Activated naive CD4-positive, alpha-beta T cell treated with anti-CD3 and anti-CD28 coated beads, Interleukin-2, amount 50 U/mL, for 72 hours (primary cell): ENCODE measurements around the gene DLL3. TPM values are rescaled to one million over a fixed set of nuclear protein-coding genes. Genes with fewer than 3 reads are reported as not detected.
"Not testable (repeated sequence)": the region's sequence is repeated elsewhere in the genome, so short reads cannot be mapped to it uniquely, and the experiment has no call there.

Experiments used
- ATAC-seq, 2 donors: fragments of 150-1000 bp; cut with Tn5 transposase; 2 replicates each; pipeline ENCODE4 v1.10.0; 2021; ENCODE audit warnings: mild to moderate bottlenecking in 2 of 2, moderate library complexity in 2 of 2
- DNase-seq, 2 donors: peaks; one replicate each; pipeline ENCODE4 v3.0.0; 2021 to 2022; ENCODE audit warnings: low spot score in 2 of 2
- H3K27ac Mint-ChIP-seq, 2 donors: one replicate each; pipeline ENCODE4 v1.8.0; 2022; ENCODE audit warnings: mild to moderate bottlenecking in 2 of 2, mixed read lengths in 2 of 2
- H3K36me3 Mint-ChIP-seq, 2 donors: one replicate each; pipeline ENCODE4 v1.8.0; 2022; ENCODE audit warnings: mixed read lengths in 2 of 2
- H3K9me3 Mint-ChIP-seq, 2 donors: one replicate each; pipeline ENCODE4 v1.8.0; 2022; ENCODE audit warnings: mixed read lengths in 2 of 2
- total RNA-seq, 2 donors: library from RNA; stranded (reverse); gene quantifications; one replicate each; pipeline ENCODE4 v1.2.3, GENCODE V29; 2022

DLL3 gene
- total RNA-seq, 2 donors from 2014 or later, result 0.46 to 0.97 TPM

DNA sequence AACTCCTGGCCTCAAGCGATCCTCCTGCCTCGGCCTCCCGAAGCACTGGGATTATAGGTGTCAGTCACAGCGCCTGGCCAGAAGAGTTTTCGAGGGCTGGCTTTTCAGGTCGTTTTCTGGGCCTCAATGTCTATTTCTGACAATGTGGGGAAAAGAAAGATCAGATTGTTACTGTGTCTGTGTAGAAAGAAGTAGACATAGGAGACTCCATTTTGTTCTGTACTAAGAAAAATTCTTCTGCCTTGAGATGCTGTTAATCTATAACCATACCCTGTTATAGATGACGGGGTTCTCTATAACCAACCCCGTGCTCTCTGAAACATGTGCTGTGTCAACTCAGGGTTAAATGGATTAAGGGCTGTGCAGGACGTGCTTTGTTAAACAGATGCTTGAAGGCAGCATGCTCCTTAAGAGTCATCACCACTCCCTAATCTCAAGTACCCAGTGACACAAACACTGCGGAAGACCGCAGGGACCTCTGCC, 19.4 kb upstream of the DLL3 start:
- ATAC-seq, H3K9me3 Mint-ChIP-seq, DNase-seq: not testable (repeated sequence)
- Mint-ChIP-seq H3K27ac (peak overlapping the region in 1 of 2 donors; percentile 94), H3K36me3 (peaks cover 21 to 39% of the 10 kb centered on the region in 2 donors)

DNA sequence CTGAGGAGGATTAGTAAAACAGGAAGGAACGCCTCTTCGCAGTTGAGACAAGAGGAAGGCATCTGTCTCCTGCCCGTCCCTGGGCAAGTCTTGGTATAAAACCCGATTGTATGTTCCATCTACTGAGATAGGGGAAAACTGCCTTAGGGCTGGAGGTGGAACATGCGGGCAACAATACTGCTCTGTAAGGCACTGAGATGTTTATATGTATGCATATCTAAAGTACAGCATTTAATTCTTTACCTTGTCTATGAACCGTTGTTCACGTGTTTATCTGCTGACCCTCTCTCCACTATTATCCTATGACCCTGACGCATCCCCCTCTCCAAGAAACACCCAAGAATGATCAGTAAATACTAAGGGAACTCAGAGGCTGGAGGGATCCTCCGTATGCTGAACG, 18.8 kb upstream of the DLL3 start:
- H3K9me3 Mint-ChIP-seq, result no peaks in the 10 kb centered on the region
- H3K36me3 Mint-ChIP-seq, result peaks cover 21 to 33% of the 10 kb centered on the region in 2 donors
- ATAC-seq, result no peak

DNA sequence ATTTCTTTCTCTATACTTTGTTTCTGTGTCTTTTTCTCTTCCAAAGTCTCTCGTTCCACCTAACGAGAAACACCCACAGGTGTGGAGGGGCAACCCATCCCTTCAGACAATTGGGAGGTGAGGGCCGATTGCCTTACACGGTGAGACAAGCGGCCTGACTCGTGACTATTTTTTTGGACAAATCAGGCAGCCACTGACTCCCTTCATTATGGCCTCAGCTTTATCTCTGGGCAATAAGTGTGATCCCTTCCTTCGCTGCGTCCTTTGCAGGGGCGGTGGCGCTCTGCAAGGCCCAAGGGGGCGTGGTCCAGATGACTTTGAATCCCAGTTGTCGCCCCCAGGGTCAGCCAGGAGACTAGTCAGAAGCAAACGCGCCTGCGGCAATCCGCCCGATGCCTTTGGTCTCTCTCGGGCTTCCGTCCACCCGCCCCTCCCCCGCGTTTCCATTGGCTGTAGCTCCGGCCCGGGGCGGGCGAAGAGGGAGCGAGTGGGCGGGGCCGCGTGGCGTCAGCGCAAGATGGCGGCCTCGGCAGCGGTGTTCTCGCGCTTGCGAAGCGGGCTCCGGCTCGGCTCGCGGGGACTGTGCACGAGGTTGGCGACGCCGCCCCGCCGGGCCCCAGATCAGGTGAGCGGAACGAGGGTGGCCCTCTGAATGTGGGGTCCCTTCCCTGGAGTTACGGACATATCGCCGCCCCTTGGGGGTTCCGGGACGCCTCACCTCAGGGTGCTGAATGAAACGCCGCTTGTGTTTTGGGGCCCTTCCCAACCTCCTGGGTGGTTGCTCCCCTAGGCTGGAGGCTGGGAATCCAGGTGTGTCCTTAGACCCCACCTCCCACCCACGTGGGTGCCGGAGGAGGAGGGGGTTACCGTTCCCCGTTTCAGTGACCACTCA, 18.2 kb upstream of the DLL3 start, which contains the start of gene TIMM50:
Gene TIMM50 (plus strand): TSS at position 502 of the 892 bp plus-strand sequence. CDS start 16 bp downstream, at position 518.
- Mint-ChIP-seq H3K27ac (peak within 1 kb of the TSS; percentile 94 to 99), H3K36me3 (peaks cover 18 to 27% of the 10 kb centered on the region in 2 donors), H3K9me3 (no peaks in the 10 kb centered on the region)
- DNase-seq, result peak; percentile 96 to 99
- ATAC-seq, result peak; percentile 94

More for the DNA sequence above, 18.8 kb upstream of the DLL3 start:
- peak overlapping the region; percentile 94 to 98 for H3K27ac Mint-ChIP-seq
- DNase-seq, result no peak

DNA sequence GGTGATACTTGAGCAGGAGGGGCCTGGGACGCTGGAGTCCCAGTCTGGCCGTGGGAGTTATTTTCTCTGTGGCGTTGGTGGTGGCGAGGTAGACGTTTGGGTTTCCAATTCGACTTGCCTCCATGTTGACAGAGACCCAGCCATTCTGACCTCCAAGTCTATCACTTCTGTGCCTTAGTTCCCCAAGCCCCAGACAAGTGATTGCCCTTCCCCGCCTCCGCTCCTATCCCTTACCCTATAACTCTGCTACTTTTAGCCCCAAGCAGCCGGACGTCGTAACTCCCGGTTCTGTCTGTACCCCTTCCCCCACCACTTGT, 17.6 kb upstream of the DLL3 start:
- H3K27ac Mint-ChIP-seq, result peak overlapping the region; percentile 94 to 99
- no peaks in the 10 kb centered on the region for H3K9me3 Mint-ChIP-seq
- peaks cover 16 to 24% of the 10 kb centered on the region in 2 donors for H3K36me3 Mint-ChIP-seq
- no peak for ATAC-seq
- no peak for DNase-seq

DNA sequence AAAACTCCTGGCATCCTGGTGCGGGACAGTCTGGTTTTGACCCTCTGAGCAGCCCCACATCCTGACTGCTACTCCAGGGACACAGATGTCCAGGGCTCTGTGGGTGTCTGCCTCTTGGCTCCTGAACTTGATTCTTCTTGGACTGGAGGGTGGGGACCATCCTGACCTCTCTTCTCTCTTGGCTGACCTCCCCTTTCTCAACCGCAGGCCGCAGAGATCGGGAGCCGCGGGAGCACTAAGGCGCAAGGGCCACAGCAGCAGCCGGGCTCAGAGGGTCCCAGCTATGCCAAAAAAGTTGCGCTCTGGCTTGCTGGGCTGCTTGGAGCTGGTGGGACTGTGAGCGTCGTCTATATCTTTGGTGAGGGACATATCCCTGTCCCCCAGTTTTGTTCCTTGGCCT, 17.1 kb upstream of the DLL3 start:
- peak overlapping the region; percentile 94 to 99 for H3K27ac Mint-ChIP-seq
- H3K36me3 Mint-ChIP-seq, result peaks cover 16 to 24% of the 10 kb centered on the region in 2 donors
- ATAC-seq, result no peak
- DNase-seq, result no peak
- no peaks in the 10 kb centered on the region for H3K9me3 Mint-ChIP-seq

DNA sequence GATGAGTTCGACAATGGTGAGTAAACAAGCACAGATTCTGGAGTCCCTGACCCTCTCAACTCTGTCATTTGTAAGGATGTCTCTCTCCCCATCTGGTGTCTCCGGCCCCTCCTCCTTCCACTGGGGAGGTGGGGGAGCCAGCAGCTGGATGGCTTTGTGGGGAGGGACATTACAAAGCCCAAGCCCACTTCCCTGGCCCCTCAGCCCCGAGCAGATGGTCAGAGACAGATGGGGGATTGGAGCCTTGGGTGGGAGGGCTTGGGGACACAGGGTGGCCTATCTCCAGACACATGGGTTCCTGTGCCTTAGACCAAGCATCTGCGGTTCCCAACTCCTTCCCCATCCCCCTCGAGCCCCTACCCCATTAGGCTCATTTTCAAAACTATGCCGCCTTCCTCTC, 15.6 kb upstream of the DLL3 start:
- DNase-seq, result no peak
- Mint-ChIP-seq H3K9me3 (no peaks in the 10 kb centered on the region), H3K27ac (peak overlapping the region in 1 of 2 donors; percentile 2), H3K36me3 (peaks cover 20 to 24% of the 10 kb centered on the region in 2 donors)
- no peak for ATAC-seq

DNA sequence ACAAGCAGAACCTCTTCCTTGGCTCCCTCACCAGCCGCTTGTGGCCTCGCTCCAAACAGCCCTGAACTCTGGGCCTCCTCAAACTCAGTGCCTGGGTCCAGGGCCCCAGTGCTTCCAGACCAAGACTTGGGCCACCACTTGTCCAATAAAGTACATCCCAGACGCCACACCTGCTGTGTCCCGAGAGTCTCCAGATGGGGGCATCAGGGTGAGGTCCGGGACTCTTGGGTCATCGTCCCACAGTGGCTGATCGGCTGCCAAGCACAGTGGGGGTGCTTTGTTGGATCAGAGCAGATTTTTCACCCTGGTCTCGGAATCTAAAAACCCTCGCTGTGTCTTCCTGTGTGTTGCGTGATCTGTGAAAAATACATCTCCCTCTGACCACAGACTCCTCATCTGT, 9.0 kb upstream of the DLL3 start:
- H3K9me3 Mint-ChIP-seq, result no peaks in the 10 kb centered on the region
- H3K27ac Mint-ChIP-seq, result no peak overlapping the region
- no peak for ATAC-seq
- H3K36me3 Mint-ChIP-seq, result peaks cover 6 to 8% of the 10 kb centered on the region in 2 donors
- no peak for DNase-seq

DNA sequence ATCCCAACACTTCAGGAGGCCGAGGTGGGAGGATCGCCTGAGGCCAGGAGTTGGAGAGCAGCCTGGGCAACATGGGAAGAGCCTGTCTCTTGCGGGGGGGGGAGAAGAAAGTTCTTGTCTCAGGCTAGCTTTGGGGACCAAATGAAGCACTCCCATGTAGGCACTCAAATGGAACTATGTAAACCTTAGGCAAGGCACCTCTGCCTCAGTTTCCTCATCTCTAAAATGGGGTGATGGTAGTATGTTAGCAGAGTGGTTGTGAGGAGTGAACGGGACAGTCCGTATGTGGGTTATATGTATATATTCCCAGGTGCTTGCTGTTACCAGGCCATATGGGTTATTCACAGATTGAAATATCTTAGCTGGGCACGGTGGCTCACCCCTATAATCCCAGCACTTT, 6.5 kb upstream of the DLL3 start:
- no peaks in the 10 kb centered on the region for H3K9me3 Mint-ChIP-seq
- H3K27ac Mint-ChIP-seq, result no peak overlapping the region
- ATAC-seq (no peak), DNase-seq (no peak)
- H3K36me3 Mint-ChIP-seq, result peaks cover 6 to 8% of the 10 kb centered on the region in 2 donors

DNA sequence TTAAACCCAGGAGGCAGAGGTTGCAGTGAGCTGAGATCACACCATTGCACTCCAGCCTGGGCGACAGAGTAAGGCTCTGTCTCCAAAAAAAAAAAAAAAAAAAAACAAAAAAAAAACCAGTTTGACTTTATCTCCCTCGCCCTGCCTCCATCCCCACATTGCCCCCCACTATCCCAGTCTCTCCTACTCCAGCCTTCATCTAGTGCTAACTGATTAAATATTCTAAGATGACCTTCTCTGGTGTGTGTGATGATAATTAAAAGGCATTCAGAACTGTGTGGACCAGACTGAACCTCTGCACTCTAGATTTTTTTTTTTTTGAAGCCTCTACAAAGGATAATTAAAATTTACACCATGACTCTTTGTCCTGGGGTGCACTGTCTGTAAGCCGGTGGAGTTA, 6.0 kb upstream of the DLL3 start:
- H3K36me3 Mint-ChIP-seq, result peaks cover 6 to 8% of the 10 kb centered on the region in 2 donors
- ATAC-seq (no peak), DNase-seq (no peak)
- no peaks in the 10 kb centered on the region for H3K9me3 Mint-ChIP-seq
- no peak overlapping the region for H3K27ac Mint-ChIP-seq

DNA sequence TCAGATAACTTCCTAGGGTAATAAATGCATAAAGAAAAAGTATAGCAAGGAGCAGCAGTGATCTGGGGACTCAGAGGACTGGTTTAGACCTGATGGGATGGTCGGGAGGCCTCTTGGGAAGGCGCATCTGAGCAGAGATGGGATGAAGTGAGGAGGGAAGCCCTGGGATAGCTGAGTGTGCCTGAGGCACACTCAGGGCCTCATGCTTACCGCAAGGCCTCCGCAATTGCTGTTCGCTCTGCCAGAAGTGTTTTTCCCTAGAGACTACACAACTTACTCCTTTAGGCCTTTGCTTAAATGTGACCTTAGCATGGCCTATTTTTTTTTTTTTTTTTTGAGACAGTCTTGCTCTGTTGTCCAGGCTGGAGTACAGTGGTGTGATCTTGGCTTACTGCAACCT, 4.1 kb upstream of the DLL3 start:
- no peak overlapping the region for H3K27ac Mint-ChIP-seq
- ATAC-seq (no peak), DNase-seq (no peak)
- H3K9me3 Mint-ChIP-seq, result no peaks in the 10 kb centered on the region
- peaks cover 3 to 9% of the 10 kb centered on the region in 2 donors for H3K36me3 Mint-ChIP-seq

DNA sequence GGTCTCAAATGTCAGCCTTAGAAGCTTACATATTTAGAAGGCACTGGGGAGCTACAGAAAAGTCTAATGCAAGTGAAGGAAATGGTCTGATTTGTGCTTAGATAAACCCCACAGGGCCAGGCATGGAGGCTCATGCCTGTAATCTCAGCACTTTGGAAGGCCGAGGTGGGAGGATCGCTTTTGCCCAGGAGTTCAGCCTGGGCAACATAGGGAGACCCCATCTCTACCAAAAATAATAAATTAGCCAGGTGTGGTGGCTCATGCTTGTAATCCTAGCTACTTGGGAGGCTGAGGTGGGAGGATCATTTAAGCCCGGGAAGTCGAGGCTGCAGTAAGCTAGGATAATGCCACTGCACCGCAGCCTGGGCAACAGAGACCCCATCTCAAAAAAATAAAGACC, 2.7 kb upstream of the DLL3 start:
- ATAC-seq, result no peak
- Mint-ChIP-seq H3K36me3 (peaks cover 7 to 13% of the 10 kb centered on the region in 2 donors), H3K9me3 (no peaks in the 10 kb centered on the region), H3K27ac (no peak overlapping the region)
- no peak for DNase-seq

DNA sequence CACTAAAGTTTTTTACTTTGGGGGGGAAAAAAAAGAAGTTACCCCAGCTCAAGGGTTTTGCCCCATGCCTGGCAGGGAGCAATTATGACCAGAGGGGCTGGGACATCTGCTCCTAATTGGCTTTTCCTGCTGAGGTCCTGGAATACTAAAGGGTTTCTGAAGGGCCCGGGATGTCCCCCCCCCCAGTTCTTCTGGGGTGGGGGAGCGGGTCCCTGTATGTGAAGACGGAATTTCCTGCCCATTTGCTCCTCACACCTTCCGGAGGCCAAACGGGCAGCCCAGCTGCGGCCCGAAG, 1.1 kb upstream of the DLL3 start:
- ATAC-seq (no peak), DNase-seq (no peak)
- no peak overlapping the region for H3K27ac Mint-ChIP-seq
- no peaks in the 10 kb centered on the region for H3K9me3 Mint-ChIP-seq
- peaks cover 7 to 13% of the 10 kb centered on the region in 2 donors for H3K36me3 Mint-ChIP-seq

DNA sequence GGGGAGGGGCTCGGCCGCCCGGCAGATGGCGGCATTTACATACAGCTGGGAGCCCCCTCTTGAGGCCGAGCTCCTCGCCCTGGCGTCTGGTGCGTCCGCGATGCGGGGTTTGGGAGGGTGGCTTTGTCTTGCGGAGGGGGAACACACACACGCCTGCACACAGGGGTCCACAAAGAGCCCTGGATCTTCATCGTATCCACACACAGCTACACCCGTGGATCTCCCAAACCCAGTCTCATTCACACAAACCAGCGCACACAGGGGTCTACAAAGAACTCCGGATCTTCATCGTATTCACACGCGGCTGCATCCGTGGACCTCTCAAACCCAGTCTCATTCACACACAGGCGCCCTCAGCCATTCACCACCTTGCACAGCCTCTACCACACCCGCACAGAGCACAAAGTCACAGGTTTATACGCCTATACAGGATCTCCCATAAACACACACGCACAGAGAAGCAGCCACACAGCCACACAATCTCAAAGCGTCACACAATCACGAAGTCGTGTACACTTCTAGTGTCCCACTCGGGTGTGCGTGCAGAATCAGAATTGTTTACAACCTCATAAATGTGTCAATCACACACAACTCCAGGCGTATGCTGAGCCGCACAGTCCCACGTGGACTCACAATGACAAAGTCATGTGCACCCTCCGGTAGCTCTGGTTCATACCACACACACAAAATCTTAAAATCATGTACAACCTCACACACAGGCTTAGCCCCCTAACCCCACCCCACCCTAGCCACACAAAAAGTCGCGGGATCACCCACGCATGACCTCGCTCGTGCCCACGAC, 550 bp upstream of the DLL3 start:
- H3K9me3 Mint-ChIP-seq, result no peaks in the 10 kb centered on the region
- peaks cover 7 to 13% of the 10 kb centered on the region in 2 donors for H3K36me3 Mint-ChIP-seq
- DNase-seq (no peak), ATAC-seq (peak; percentile 36 to 62)
- no peak overlapping the region for H3K27ac Mint-ChIP-seq

DNA sequence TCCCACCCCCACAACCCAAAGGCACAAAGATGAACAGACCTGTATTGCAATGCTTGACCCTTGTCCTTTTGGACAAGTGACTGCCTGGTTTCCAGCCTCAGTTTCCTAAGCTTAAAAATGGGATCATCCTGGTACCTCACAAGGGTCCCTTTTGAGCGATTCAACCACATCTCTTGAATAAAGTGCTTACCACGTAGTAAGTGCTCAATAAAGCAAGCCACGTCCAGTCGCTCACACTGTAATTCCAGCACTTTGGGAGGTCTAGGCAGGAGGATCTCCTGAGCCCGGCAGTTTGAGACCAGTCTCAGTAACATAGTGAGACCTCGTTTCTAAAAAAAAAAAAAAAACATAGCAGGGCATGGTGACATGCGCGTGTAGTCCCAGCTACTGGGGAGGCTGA, 1.2 kb downstream of the DLL3 start:
- ATAC-seq, result no peak

DNA sequence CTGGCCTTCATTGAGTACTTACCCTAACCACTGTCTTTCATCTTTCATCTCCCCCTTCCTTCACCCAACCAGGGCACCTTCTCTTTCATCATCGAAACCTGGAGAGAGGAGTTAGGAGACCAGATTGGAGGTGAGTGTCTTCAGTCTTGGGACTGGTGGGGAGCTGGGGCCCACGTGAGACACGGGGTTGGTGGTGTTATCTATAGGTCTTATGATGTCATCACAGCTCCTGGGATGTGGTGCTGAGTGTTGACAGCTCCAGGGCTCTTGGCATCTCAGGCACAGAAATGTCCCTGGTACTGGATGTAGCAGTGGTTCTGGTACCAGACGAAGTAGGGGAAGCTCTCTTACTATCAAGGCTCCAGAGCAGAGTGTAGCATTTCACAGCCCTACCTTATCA, 1.8 kb downstream of the DLL3 start:
- Mint-ChIP-seq H3K36me3 (peaks cover 7 to 15% of the 10 kb centered on the region in 2 donors), H3K9me3 (no peaks in the 10 kb centered on the region), H3K27ac (no peak overlapping the region)
- DNase-seq, result no peak
- ATAC-seq, result no peak

More for the DNA sequence above, 1.2 kb downstream of the DLL3 start:
- Mint-ChIP-seq H3K9me3 (no peaks in the 10 kb centered on the region), H3K27ac (no peak overlapping the region), H3K36me3 (peaks cover 7 to 13% of the 10 kb centered on the region in 2 donors)
- DNase-seq, result no peak

DNA sequence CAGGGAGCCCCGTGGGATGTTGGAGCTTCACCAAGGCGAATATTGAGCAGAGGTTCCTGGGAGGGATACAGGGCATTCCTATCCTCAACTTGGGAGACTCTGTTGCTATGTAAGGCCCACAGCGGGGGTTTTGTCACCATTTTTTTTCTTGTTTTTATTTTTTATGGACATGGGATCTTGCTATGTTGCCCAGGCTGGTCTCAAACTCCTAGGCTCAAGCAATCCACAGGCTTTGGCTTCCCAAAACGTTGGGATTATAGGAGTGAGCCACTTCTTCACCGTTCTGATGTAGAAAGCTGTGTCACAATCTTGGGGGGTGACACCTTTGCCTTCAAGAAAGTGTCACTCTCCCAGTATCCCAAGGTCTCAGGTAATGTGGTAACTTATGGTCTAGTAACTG, 2.6 kb downstream of the DLL3 start:
- Mint-ChIP-seq H3K9me3 (no peaks in the 10 kb centered on the region), H3K36me3 (peaks cover 10 to 18% of the 10 kb centered on the region in 2 donors), H3K27ac (no peak overlapping the region)
- DNase-seq, result no peak
- no peak for ATAC-seq
